Subcutaneous abdominal adipose tissue (tissue), 5 donors: ENCODE results near the gene TBCD.

Experiments used
- H3K27ac ChIP-seq: one replicate; pipeline ENCODE4 v1.7.0; 2013; ENCODE audit warnings: low read depth, mild to moderate bottlenecking, inconsistent platforms, low read length, moderate library complexity
- H3K27me3 ChIP-seq, 5 donors: one replicate each; pipeline ENCODE4 v1.7.0; 2013; ENCODE audit warnings: low read length in 5 of 5, inconsistent platforms in 1 of 5; ENCODE audit not compliant: control insufficient read depth in 5 of 5, insufficient read depth in 4 of 5
- H3K36me3 ChIP-seq, 5 donors: one replicate each; pipeline ENCODE4 v1.7.0; 2013; ENCODE audit warnings: low read length in 5 of 5; ENCODE audit not compliant: control insufficient read depth in 5 of 5, insufficient read depth in 5 of 5
- H3K4me1 ChIP-seq, 5 donors: one replicate each; pipeline ENCODE4 v1.7.0; 2013; ENCODE audit warnings: low read length in 5 of 5, mild to moderate bottlenecking in 3 of 5, moderate library complexity in 1 of 5; ENCODE audit not compliant: control insufficient read depth in 5 of 5, insufficient read depth in 5 of 5
- H3K4me3 ChIP-seq, 5 donors: one replicate each; pipeline ENCODE4 v1.7.0; 2013; ENCODE audit warnings: low read length in 5 of 5, low read depth in 1 of 5
- H3K9ac ChIP-seq, 5 donors: one replicate each; pipeline ENCODE4 v1.7.0; 2013; ENCODE audit warnings: low read length in 5 of 5, mild to moderate bottlenecking in 4 of 5, moderate library complexity in 3 of 5
- H3K9me3 ChIP-seq, 5 donors: one replicate each; pipeline ENCODE4 v1.7.0; 2013; ENCODE audit warnings: low read length in 5 of 5; ENCODE audit not compliant: control insufficient read depth in 5 of 5
- donor health status: healthy.
- donor health status: healthy.
- donor health status: healthy.
- donor health status: healthy.
- donor health status: healthy.

Gene TBCD

DNA sequence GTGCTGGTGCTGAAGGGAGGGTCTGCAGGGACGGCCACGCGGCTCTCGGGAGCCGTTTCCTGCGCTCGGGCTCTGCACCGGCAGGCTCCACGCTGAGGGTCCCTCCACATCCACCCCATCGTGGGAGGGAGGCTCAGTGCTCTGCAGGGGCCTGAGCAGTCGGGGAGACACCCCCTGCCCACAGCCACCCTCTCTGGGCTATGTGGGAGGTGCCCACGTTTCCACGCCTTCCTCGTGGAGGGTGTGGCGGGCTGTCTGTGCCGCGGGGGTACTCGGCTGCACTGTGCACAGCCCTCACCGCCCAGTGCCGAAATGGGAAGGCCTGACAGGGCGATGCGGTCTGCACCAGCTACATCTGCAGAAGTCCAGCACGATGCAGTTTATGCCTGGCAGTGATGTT lies 113.4 kb downstream of the TBCD start:
- Histone ChIP-seq H3K27me3 (no peaks in the 10 kb centered on the region), H3K36me3 (peaks cover 0 to 16% (median 7%) of the 10 kb centered on the region in 5 donors), H3K9ac (no peak overlapping the region), H3K9me3 (no peaks in the 10 kb centered on the region), H3K4me1 (peaks cover 0 to 40% (median 14%) of the 10 kb centered on the region in 5 donors), H3K27ac (no peak overlapping the region), H3K4me3 (no peak overlapping the region)

DNA sequence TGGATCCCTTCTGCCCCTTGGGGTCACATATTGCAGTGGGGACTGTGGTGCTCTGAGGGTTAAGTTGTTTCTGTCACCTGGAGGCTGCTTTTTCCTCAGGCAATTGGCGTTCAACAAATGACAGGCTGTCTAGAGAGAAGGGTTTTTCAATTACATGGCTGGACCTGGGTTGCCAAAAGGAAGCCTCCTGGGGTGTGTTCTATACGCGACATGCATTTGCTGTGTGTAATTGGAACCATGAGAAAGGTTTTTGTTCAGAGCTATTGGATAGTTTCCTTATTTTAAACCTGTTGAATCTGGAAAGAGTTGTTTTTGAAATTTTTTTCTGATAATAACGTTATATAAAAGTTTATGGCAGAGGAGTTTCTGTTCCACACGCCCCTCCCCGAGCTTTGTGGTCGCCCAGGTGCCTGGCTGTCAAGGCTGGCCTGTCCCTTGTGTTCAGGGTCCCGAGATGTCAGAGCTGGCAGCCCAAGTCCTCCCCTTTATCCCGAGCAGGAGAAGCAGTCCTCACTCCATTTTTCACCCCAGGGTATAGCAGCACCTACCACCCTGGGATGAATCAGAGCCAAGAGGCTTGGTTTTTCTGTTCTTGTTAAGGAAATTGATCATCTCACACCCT lies 114.0 kb downstream of the TBCD start:
- Histone ChIP-seq H3K4me1 (peaks cover 0 to 40% (median 10%) of the 10 kb centered on the region in 5 donors), H3K27me3 (no peaks in the 10 kb centered on the region), H3K27ac (no peak overlapping the region), H3K9ac (peak overlapping the region in 1 of 5 donors; percentile 35), H3K36me3 (peaks cover 0 to 22% (median 13%) of the 10 kb centered on the region in 5 donors), H3K4me3 (no peak overlapping the region), H3K9me3 (no peaks in the 10 kb centered on the region)

DNA sequence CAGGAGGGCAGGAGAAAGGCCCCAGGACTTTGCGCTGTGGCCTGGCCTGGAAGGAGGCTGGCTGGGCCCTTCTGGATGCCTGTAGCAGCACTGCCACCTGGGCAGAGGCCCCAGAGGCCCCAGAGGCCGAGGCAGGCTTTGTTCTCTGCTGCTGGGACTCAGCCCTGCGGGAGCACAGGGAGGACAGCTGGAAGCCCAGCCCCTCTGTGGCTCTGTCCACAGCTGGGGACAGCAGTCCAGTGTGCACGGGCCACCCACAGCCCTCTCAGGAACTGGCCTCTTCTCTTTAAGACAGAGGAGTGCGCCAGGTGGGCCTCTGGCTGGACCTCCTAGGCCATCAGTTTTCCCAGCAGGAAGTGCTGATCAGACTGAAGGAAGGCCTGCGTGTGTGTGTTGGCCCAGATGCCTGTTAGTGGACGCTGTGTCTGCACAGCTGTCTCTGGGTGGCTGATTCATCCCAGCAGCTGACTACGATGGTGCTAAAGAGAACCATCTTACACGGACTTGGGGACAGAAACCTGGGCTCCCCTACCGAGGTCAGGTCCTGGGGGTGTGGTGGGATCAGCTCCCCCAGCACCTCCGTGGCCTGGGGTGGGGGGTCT lies 114.8 kb downstream of the TBCD start:
- H3K36me3 ChIP-seq, result peaks cover 0 to 22% (median 21%) of the 10 kb centered on the region in 5 donors
- H3K27ac ChIP-seq, result peak overlapping the region; percentile 10
- peaks cover 0 to 46% (median 11%) of the 10 kb centered on the region in 5 donors for H3K4me1 ChIP-seq
- no peaks in the 10 kb centered on the region for H3K27me3 ChIP-seq
- H3K9me3 ChIP-seq, result no peaks in the 10 kb centered on the region
- H3K9ac ChIP-seq, result peak overlapping the region in 1 of 5 donors; percentile 35
- H3K4me3 ChIP-seq, result no peak overlapping the region

DNA sequence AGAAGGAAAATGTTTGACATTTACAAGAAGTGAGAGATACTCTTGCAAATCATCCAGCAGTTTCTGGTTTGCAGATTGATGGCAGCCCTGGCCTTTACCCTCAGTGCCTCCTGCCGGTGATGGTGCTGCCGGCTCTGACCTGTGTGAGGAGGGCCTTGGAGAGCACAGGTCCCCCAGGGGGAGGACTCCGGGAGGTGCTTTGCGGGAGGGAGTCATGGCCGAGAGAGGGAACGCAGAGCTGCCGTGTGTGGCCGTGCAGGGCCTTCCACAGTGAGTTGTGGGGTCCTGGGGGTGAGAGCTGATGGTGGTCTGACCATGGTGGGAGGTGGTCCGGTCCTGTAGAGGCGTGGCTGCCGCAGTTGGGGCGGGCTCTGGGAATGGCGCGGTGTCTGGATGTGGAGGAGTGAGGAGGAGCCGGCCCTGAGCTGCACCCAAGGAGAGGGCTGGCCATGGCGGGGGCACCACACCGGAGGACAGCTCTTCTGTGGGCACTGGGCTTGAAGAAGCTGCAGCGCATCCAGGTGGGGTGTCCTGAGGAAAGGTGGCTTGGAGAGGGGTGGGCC lies 116.0 kb downstream of the TBCD start:
- peaks cover 0 to 57% (median 20%) of the 10 kb centered on the region in 5 donors for H3K4me1 ChIP-seq
- no peak overlapping the region for H3K4me3 ChIP-seq
- no peaks in the 10 kb centered on the region for H3K9me3 ChIP-seq
- no peak overlapping the region for H3K9ac ChIP-seq
- peaks cover 0 to 30% (median 22%) of the 10 kb centered on the region in 5 donors for H3K36me3 ChIP-seq
- H3K27ac ChIP-seq, result no peak overlapping the region
- H3K27me3 ChIP-seq, result no peaks in the 10 kb centered on the region

DNA sequence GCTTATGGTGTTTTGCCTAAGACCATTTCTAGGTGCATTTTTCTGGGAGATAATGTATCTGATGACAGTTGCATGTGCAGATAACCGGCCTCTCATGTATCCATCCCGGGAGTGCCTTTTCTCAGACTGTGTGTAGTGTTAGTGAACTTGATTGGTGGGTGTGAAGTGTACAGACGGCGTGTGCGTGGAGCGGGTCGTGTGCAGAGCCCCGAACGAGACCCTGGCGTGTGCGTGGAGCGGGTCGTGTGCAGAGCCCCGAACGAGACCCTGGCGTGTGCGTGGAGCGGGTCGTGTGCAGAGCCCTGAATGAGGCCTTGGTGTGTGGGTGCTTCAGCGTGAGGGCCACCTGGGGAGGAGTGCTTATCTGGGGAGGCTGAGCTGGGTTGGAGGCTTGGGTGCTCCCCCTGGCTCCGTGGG lies 116.9 kb downstream of the TBCD start:
- Histone ChIP-seq H3K9ac (no peak overlapping the region), H3K27ac (no peak overlapping the region), H3K4me1 (peaks cover 0 to 64% (median 20%) of the 10 kb centered on the region in 5 donors), H3K36me3 (peaks cover 0 to 35% (median 24%) of the 10 kb centered on the region in 5 donors), H3K9me3 (no peaks in the 10 kb centered on the region), H3K27me3 (no peaks in the 10 kb centered on the region), H3K4me3 (no peak overlapping the region)

DNA sequence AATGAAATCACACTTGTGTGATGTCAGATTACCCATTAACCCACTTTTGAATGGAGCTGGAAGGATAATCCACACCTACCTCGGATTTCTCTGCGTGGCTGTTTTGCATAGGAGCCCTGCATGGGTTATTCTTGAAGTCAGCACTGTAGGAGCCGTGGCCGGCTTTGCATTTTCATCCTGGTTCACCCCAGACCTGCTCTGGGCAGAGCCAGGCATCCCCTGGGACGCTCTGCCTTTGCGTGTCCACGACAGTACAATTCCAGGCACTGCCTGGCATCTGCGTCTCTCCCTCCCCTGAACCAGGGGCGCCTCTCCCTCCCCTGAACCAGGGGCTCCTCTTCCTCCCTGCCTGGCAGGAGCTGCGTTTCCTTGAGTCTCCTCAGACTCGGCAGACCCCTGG lies 117.7 kb downstream of the TBCD start:
- Histone ChIP-seq H3K27me3 (no peaks in the 10 kb centered on the region), H3K27ac (no peak overlapping the region), H3K9ac (peak overlapping the region in 1 of 5 donors; percentile 53), H3K4me3 (no peak overlapping the region), H3K9me3 (no peaks in the 10 kb centered on the region), H3K4me1 (peaks cover 0 to 66% (median 20%) of the 10 kb centered on the region in 5 donors), H3K36me3 (peaks cover 0 to 35% (median 24%) of the 10 kb centered on the region in 5 donors)

DNA sequence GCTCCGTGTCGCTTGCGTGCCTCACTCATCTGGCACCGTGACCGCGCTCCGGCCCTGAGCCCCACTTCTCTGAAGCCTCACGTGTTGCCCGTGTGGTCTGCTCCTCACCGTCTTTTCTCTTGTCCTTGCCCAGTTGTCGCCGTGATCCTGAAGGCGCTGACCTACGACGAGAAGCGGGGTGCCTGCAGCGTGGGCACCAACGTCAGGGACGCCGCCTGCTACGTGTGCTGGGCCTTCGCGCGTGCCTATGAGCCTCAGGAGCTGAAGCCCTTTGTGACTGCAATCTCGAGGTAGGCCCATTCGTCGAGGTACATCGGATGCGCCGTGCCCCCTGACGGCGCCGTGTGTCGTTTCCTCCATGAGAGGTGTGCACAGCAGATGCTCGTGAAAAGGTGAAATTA lies 118.2 kb downstream of the TBCD start:
- H3K27ac ChIP-seq, result no peak overlapping the region
- peak overlapping the region in 1 of 5 donors; percentile 17 for H3K9ac ChIP-seq
- peaks cover 0 to 63% (median 20%) of the 10 kb centered on the region in 5 donors for H3K4me1 ChIP-seq
- peaks cover 0 to 35% (median 24%) of the 10 kb centered on the region in 5 donors for H3K36me3 ChIP-seq
- no peaks in the 10 kb centered on the region for H3K27me3 ChIP-seq
- H3K9me3 ChIP-seq, result no peaks in the 10 kb centered on the region
- no peak overlapping the region for H3K4me3 ChIP-seq

DNA sequence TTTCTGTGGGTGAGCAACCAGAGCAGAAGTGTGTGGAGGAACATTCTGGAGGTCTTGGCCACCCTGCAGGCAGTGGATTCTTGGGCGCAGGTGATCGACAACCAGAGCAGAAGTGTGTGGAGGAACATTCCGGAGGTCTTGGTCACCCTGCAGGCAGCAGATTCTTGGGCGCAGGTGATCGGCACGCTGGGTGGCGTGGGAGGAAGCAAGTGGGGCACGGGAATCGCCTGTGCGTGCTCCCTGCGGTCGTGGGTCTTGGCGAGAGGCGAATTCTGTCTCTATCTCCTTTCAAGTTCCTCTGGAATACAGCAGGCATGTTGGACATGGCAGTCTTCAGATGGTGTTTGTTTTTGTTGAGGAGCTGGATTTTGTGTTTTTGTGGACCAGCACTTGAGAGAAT lies 118.7 kb downstream of the TBCD start:
- H3K27me3 ChIP-seq, result no peaks in the 10 kb centered on the region
- H3K4me3 ChIP-seq, result no peak overlapping the region
- H3K9ac ChIP-seq, result peak overlapping the region in 1 of 5 donors; percentile 17
- H3K4me1 ChIP-seq, result peaks cover 0 to 64% (median 20%) of the 10 kb centered on the region in 5 donors
- peak overlapping the region; percentile 50 for H3K27ac ChIP-seq
- no peaks in the 10 kb centered on the region for H3K9me3 ChIP-seq
- H3K36me3 ChIP-seq, result peaks cover 0 to 32% (median 24%) of the 10 kb centered on the region in 5 donors

DNA sequence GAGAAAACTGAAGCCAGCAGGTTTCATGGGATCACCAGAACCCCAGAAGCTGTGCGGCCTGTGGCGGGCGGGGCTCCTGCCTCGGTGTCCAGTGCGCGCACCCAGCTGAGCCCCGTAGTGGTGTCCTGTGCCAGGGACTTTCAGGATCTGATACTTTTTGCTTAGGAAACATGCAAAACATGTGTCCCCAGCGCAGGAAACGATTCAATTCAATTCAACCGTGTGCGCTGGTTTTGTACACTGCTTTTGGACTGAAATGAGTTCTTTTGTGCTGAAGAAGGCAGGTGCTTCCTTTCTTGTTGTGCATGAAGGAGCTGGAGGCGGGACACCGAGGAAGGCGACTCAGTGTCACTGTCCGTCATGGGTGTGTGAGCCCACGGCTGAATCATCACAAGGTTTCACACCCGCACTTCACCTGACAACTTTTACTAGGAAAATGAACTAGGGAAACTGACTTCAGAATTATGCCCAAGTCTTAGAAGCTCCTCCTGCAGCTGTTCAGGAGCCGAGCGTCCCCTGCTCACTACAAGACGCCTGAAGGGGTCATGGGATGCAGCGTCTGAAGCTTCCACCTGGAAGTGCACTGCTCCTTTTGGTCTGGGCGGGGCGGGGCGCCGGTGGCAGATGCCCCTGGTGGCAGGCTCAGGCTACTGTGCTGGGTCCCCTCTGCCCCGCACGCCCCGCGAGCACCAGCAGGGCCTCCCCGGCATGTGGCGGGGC lies 119.4 kb downstream of the TBCD start:
- no peak overlapping the region for H3K4me3 ChIP-seq
- peak overlapping the region; percentile 62 for H3K27ac ChIP-seq
- H3K9me3 ChIP-seq, result no peaks in the 10 kb centered on the region
- peaks cover 4 to 67% (median 22%) of the 10 kb centered on the region in 5 donors for H3K4me1 ChIP-seq
- peaks cover 0 to 32% (median 24%) of the 10 kb centered on the region in 5 donors for H3K36me3 ChIP-seq
- H3K9ac ChIP-seq, result no peak overlapping the region
- no peaks in the 10 kb centered on the region for H3K27me3 ChIP-seq
